Fibroblast of lung (primary cell): Measurements from ENCODE around the gene RHOXF2.

Experiments
- EZH2 ChIP-seq: IDR thresholded peaks from 2 replicates; pipeline ENCODE4 v1.5.1; 2012; ENCODE audit warnings: low read length, control low read depth, mild to moderate bottlenecking; ENCODE audit errors: missing control alignments
- TF ChIP-seq, protein P1 (sequence below), 2 donors: IDR thresholded peaks in 1 of 2; conservative IDR thresholded peaks in 1 of 2; 1 replicate in 1 of 2; 2 replicates in 1 of 2; pipeline ENCODE4 v1.5.1; 2011 to 2012; ENCODE audit warnings: low read length in 2 of 2, control low read depth in 1 of 2, inconsistent platforms in 1 of 2, low read depth in 1 of 2, mild to moderate bottlenecking in 1 of 2

DNA sequence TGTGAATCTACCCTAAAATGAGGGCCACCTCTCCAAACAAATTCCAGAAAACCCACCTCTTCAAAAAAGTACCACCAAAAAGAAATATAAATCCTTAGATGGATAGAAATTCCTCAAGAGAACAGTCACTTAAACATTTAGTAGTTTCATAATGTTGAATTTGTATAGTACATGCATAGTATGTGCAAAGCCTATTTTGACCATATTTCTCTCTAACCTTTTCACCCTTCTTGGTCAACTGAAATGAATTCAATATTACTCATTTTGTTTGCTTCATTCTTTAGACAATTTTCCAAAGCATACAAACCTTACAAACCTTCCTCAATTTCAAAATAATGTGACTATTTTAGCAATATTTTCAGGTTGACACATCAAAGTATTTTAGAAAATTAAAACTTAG is 46.8 kb upstream of the RHOXF2 start:
- TF ChIP-seq, protein P1, sequence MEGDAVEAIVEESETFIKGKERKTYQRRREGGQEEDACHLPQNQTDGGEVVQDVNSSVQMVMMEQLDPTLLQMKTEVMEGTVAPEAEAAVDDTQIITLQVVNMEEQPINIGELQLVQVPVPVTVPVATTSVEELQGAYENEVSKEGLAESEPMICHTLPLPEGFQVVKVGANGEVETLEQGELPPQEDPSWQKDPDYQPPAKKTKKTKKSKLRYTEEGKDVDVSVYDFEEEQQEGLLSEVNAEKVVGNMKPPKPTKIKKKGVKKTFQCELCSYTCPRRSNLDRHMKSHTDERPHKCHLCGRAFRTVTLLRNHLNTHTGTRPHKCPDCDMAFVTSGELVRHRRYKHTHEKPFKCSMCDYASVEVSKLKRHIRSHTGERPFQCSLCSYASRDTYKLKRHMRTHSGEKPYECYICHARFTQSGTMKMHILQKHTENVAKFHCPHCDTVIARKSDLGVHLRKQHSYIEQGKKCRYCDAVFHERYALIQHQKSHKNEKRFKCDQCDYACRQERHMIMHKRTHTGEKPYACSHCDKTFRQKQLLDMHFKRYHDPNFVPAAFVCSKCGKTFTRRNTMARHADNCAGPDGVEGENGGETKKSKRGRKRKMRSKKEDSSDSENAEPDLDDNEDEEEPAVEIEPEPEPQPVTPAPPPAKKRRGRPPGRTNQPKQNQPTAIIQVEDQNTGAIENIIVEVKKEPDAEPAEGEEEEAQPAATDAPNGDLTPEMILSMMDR (conservative IDR thresholded peaks at IDR 0.05 in 1 of 2, IDR thresholded peaks at IDR 0.05 in 1 of 2; ENCODE audit: low read depth in 1 of 2, low read length in 2 of 2) = no peak
- no peak for TF ChIP-seq EZH2
